GM12872 (cell line): ENCODE results near the gene UBE2E3.

Source experiments
- TF ChIP-seq, protein P1 (sequence below): IDR thresholded peaks from 3 replicates; pipeline ENCODE4 v1.5.1; 2011; ENCODE audit warnings: low read depth, mild to moderate bottlenecking, low read length, moderate library complexity; ENCODE audit not compliant: insufficient read depth

Gene UBE2E3

GRCh38 chr2:181076658-181077057 lies 96.3 kb downstream of the UBE2E3 start:
- TF ChIP-seq, protein P1, sequence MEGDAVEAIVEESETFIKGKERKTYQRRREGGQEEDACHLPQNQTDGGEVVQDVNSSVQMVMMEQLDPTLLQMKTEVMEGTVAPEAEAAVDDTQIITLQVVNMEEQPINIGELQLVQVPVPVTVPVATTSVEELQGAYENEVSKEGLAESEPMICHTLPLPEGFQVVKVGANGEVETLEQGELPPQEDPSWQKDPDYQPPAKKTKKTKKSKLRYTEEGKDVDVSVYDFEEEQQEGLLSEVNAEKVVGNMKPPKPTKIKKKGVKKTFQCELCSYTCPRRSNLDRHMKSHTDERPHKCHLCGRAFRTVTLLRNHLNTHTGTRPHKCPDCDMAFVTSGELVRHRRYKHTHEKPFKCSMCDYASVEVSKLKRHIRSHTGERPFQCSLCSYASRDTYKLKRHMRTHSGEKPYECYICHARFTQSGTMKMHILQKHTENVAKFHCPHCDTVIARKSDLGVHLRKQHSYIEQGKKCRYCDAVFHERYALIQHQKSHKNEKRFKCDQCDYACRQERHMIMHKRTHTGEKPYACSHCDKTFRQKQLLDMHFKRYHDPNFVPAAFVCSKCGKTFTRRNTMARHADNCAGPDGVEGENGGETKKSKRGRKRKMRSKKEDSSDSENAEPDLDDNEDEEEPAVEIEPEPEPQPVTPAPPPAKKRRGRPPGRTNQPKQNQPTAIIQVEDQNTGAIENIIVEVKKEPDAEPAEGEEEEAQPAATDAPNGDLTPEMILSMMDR: no peak

DNA sequence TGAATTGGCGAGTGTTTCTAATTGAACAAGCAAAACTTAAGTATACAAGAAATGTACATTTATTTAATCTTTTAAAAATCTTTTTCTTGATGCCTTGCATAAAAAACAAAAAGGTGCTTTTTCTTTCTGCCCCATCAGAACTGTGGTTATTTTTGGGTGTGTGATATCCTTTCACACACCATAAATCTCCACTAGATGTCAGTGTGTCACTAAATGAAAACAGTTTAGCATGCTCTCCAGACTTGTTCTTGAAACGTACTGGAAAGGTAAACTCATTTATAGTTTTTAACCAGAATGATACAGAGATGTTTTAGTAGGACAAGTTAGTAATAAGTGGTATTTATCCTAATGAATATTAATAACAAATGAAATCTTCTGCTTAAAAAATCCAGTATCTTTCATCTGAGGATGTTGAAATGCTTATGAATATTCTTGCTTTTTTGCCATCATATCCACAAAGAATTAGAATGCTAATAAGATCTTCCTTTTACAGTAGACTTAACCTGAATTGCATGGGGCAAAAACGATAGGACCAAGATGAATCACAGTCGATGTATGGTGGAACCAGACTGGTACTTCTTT lies 96.8 kb downstream of the UBE2E3 start:
- TF ChIP-seq, protein P1: peak; percentile 48; the same call in 2 of the 3 replicates

- TF ChIP-seq, protein P1: no peak
Observed at GRCh38 chr2:181083140-181083539, 102.7 kb downstream of the UBE2E3 start.

- TF ChIP-seq, protein P1: no peak
Observed at GRCh38 chr2:181085734-181086133, 105.3 kb downstream of the UBE2E3 start.

DNA sequence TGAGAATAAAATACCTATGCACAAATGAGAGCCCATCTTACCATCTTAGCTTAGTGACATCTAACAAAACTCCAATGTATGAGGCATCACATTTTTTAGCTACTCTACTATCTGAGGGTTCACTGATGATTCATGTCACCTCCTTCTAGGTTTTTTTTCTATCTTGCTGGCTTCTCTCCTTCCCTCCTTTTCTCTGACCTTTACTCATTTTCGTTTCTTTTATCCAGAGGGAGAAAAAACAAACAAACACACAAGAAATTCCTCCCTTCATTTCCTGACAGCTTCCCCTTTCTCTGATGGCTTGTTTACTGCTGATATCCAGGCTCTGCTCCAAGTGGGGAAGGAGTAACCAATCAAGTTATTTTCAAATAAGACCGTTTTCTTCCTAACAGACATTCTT lies 115.1 kb downstream of the UBE2E3 start:
- TF ChIP-seq, protein P1: no peak

DNA sequence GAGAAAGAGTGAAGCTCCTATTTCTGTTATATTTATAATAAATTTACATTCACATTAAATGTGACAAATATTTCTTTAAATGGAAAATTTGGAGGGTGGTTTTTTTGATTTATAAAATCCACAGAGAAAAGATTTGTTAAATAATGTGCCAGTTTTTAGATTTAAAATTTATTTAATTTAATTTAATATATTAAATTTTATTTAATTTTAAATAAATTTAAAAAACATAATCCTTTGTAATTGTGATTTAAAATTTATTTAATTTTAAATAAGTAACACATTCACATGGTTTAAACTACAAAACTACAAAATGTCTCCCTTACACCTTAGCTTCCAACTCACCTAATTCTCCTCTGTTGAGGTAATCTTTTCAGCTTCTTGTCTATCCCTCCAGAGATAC lies 123.3 kb downstream of the UBE2E3 start:
- TF ChIP-seq, protein P1: no peak

GRCh38 chr2:181104512-181105115 lies 124.2 kb downstream of the UBE2E3 start:
- TF ChIP-seq, protein P1: peak; percentile 65
